DMS79 treated with DMSO at 0.1 percent for 48 hours (cell line): ENCODE results near the gene FKBP1A.

ENCODE experiments used
- DNase-seq: peaks from one replicate; lab custom pipeline; 2025; lab: John Stamatoyannopoulos, UW

The FKBP1A gene

GRCh38 chr20:1386323-1386722 is 6.5 kb downstream of the FKBP1A start:
- DNase-seq: no peak

- DNase-seq: peak; percentile 96
Measured at GRCh38 chr20:1383623-1384404, 9.0 kb downstream of the FKBP1A start.

- peak; percentile 74 for DNase-seq
Measured at GRCh38 chr20:1382670-1383069, 10.2 kb downstream of the FKBP1A start.

- DNase-seq: peak; percentile 86
Measured at GRCh38 chr20:1381753-1382591, 10.9 kb downstream of the FKBP1A start.

- no peak for DNase-seq
Measured at GRCh38 chr20:1378735-1379125, 14.1 kb downstream of the FKBP1A start.

- no peak for DNase-seq
Measured at GRCh38 chr20:1377984-1378734, 14.7 kb downstream of the FKBP1A start.

GRCh38 chr20:1377341-1377871 is 15.4 kb downstream of the FKBP1A start:
- no peak for DNase-seq

- DNase-seq: no peak
Measured at GRCh38 chr20:1376408-1377270, 16.2 kb downstream of the FKBP1A start.

- no peak for DNase-seq
Measured at GRCh38 chr20:1376007-1376406, 16.8 kb downstream of the FKBP1A start.

- peak; percentile 55 for DNase-seq
Measured at GRCh38 chr20:1375515-1375914, 17.3 kb downstream of the FKBP1A start.

GRCh38 chr20:1374246-1374645 is 18.6 kb downstream of the FKBP1A start:
- DNase-seq: no peak

GRCh38 chr20:1373614-1374013 is 19.2 kb downstream of the FKBP1A start:
- DNase-seq: no peak

GRCh38 chr20:1373036-1373435 is 19.8 kb downstream of the FKBP1A start:
- DNase-seq: no peak

GRCh38 chr20:1371830-1372539 is 20.9 kb downstream of the FKBP1A start:
- no peak for DNase-seq

GRCh38 chr20:1371202-1371782 is 21.6 kb downstream of the FKBP1A start:
- no peak for DNase-seq

GRCh38 chr20:1370548-1371110 is 22.2 kb downstream of the FKBP1A start:
- DNase-seq: no peak

- DNase-seq: no peak
Measured at GRCh38 chr20:1369970-1370369, 22.9 kb downstream of the FKBP1A start.

- no peak for DNase-seq
Measured at GRCh38 chr20:1368448-1369199, 24.2 kb downstream of the FKBP1A start.

GRCh38 chr20:1367479-1367878 is 25.4 kb downstream of the FKBP1A start:
- DNase-seq: no peak
